HG03439 (cell line): ENCODE data around the gene DRD1.
"Not testable (repeated sequence)": the region's sequence is repeated elsewhere in the genome, so short reads cannot be mapped to it uniquely, and the experiment has no call there.

Experiments used
- ATAC-seq: cut with Tn5 transposase; IDR thresholded peaks from one replicate; pipeline ENCODE4 v1.9.1; 2021; ENCODE audit warnings: mild to moderate bottlenecking, moderate library complexity; ENCODE audit not compliant: unreplicated experiment

Gene DRD1

GRCh38 chr5:175434800-175435199 lies 9.2 kb downstream of the DRD1 start:
- ATAC-seq: no peak

GRCh38 chr5:175427762-175428161 lies 16.2 kb downstream of the DRD1 start:
- no peak for ATAC-seq

- ATAC-seq: not testable (repeated sequence)
Measured at GRCh38 chr5:175424594-175424993, 19.4 kb downstream of the DRD1 start.

GRCh38 chr5:175422058-175422457 lies 21.9 kb downstream of the DRD1 start:
- ATAC-seq: no peak

GRCh38 chr5:175420383-175420782 lies 23.6 kb downstream of the DRD1 start:
- no peak for ATAC-seq

GRCh38 chr5:175418251-175418650 lies 25.7 kb downstream of the DRD1 start:
- no peak for ATAC-seq

- ATAC-seq: no peak
Measured at GRCh38 chr5:175417384-175417783, 26.6 kb downstream of the DRD1 start.

GRCh38 chr5:175415303-175415702 lies 28.7 kb downstream of the DRD1 start:
- no peak for ATAC-seq

GRCh38 chr5:175410926-175411325 lies 33.1 kb downstream of the DRD1 start:
- ATAC-seq: no peak

GRCh38 chr5:175406300-175406699 lies 37.7 kb downstream of the DRD1 start:
- ATAC-seq: no peak

- ATAC-seq: not testable (repeated sequence)
Measured at GRCh38 chr5:175397590-175398297, 46.2 kb downstream of the DRD1 start.

GRCh38 chr5:175395430-175395829 lies 48.6 kb downstream of the DRD1 start:
- ATAC-seq: not testable (repeated sequence)

- no peak for ATAC-seq
Measured at GRCh38 chr5:175394601-175395000, 49.4 kb downstream of the DRD1 start.

- no peak for ATAC-seq
Measured at GRCh38 chr5:175393897-175394296, 50.1 kb downstream of the DRD1 start.

- ATAC-seq: no peak
Measured at GRCh38 chr5:175392236-175392635, 51.7 kb downstream of the DRD1 start.

GRCh38 chr5:175390352-175391083 lies 53.5 kb downstream of the DRD1 start:
- no peak for ATAC-seq
